Right hindlimb (tissue), 1 donor: ENCODE data around the gene CENPP.

Source experiments
- DNase-seq: peaks from one replicate; pipeline ENCODE4 v3.0.0-alpha.2; 2018

CENPP gene

DNA sequence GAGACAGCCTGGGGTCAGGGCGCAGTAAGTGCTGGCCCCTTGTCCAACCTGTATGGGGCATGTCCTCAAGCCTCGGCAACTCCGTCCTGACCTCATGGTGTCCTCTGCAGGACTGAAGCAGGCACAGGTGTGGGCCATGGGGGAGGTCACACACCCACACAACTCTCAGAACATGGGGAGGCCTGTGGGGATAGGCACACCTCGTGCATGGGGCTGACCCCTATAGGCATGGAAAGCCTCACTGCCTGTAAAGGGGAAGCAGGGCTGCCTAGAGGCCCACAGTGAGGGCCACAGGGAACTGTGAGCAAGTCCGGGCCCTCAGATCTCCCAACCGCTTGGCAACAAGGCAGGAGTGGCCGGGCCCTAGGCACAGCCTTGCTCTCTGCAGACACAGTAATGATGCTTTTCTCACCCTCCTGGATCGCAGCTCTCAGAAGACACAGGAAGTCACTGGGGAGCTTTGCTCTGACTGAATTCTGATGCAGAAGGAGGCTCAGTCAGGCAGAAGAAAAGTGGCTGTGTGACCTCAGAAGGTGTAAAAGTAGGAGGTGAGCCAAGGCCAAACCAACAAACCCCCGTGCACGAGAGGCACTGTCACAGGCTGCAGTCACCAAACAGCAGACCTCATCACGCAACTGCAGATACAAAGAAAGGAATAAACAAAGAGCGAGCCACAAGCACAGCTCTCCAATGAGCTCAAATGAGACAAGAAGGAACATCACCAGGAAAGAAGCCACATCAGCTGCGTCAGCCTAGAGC lies 338.8 kb downstream of the CENPP start:
- DNase-seq, result no peak

- no peak for DNase-seq
These were observed 340.1 kb downstream of the CENPP start for GRCh38 chr9:92665836-92666235.

GRCh38 chr9:92666236-92666635 lies 340.5 kb downstream of the CENPP start:
- no peak for DNase-seq

- no peak for DNase-seq
These were observed 341.3 kb downstream of the CENPP start for GRCh38 chr9:92666912-92667532.

GRCh38 chr9:92668746-92669526 lies 343.2 kb downstream of the CENPP start:
- no peak for DNase-seq

DNA sequence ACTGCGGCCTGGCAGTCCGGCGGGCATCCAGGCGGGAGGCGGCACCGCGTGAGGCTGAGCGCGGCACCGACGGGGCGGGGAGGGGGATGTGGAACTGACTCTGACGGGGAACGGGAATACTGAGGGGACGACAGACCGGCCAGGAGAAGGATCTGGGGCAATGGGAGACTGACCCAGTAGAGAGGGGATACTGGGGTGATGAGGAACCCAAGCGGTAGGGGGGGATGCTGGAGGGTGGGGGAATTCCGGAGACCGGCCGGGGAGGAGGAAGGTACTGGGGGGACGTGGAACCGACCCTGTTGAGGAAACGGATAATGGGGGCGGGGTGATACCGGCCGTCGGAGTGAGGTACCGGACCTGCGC lies 343.8 kb downstream of the CENPP start:
- DNase-seq, result peak; percentile 40
